HFFc6 (cell line): Measurements from ENCODE around the gene LAMA5. TPM values are rescaled to one million over a fixed set of nuclear protein-coding genes. Genes with fewer than 3 reads are reported as not detected.

Source experiments
- DNase-seq: peaks from one replicate; pipeline ENCODE4 v3.0.0-alpha.2; 2018
- H3K27ac Mint-ChIP-seq: 2 replicates; pipeline ENCODE4 v1.8.0; 2020; ENCODE audit warnings: mild to moderate bottlenecking, mixed read lengths
- H3K27me3 Mint-ChIP-seq: 2 replicates; pipeline ENCODE4 v1.8.0; 2021; ENCODE audit warnings: mild to moderate bottlenecking, moderate library complexity, mixed read lengths; ENCODE audit not compliant: insufficient read depth
- H3K36me3 Mint-ChIP-seq: 2 replicates; pipeline ENCODE4 v1.8.0; 2021; ENCODE audit warnings: low read depth, mixed read lengths
- H3K4me1 Mint-ChIP-seq: 2 replicates; pipeline ENCODE4 v1.8.0; 2020; ENCODE audit warnings: low read depth, mixed read lengths
- H3K4me3 Mint-ChIP-seq: 2 replicates; pipeline ENCODE4 v1.8.0; 2020; ENCODE audit warnings: mild to moderate bottlenecking, moderate library complexity, mixed read lengths
- H3K9me3 Mint-ChIP-seq: 2 replicates; pipeline ENCODE4 v1.8.0; 2020; ENCODE audit warnings: mild to moderate bottlenecking, mixed read lengths
- CTCF ChIP-seq: fragments of 200-600 bp; sonication (generic); IDR thresholded peaks from 2 replicates; pipeline ENCODE4 v1.5.0; 2021; ENCODE audit warnings: antibody characterized with exemption, mild to moderate bottlenecking
- total RNA-seq, 6 experiments: library from RNA; stranded (reverse); fragmentation: NEBNext Ultra II Directional; extraction: Animal tissue kit (Norgen Biotek cat#: 25700); gene quantifications; 2 replicates in 1 of 6; 3 replicates in 5 of 6; pipeline ENCODE4 v1.2.3, GENCODE V29; 2021

The LAMA5 gene
- total RNA-seq, 6 experiments from 2014 or later: 1.2 to 2.4 (median 1.5) TPM

DNA sequence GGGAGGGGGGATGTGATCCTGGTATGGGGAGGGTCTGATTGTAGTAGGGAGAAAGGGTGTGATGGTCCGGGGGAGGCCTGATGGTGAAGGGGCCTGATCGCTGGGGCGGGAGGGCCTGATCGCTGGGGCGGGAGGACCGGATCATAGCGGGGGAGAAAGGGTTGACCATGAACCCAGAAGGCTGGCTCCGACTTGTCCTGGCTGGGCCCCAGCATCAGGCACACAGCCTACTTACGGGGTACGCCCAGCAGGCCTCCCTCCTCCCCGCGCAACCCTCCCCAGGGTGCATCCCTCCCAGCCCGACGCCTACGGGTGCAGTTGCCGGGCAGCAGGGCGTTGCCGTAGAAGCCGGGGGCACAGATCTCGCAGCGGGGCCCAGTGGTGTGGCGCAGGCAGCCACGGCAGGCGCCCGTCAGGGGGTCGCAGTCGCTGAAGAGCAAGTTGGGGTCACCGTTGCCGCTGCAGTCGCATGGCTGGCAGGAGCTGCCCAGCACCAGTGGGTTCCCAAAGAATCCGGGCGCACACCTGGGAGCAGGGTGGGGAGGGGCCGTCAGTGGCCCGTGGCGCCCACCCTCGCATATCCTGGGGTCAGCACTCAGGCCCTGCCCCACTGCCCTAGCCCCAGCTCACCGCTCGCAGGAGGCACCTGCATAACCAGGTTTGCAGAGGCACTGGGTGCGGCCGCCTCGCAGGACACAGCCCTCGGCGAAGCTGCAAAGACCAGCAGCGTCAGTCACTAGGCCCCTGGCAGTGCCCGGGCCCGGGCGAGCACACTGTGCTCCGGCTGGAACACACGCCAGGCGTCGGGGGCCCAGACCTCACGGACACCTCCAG is 43.7 kb downstream of the LAMA5 start:
- H3K4me3 Mint-ChIP-seq: no peak overlapping the region
- peaks cover 4% of the 10 kb centered on the region for H3K9me3 Mint-ChIP-seq
- H3K36me3 Mint-ChIP-seq: no peaks in the 10 kb centered on the region
- DNase-seq: no peak
- TF ChIP-seq CTCF: no peak
- H3K27ac Mint-ChIP-seq: no peak overlapping the region
- peaks cover 8% of the 10 kb centered on the region for H3K27me3 Mint-ChIP-seq
- no peaks in the 10 kb centered on the region for H3K4me1 Mint-ChIP-seq

GRCh38 chr20:62322492-62323041 is 44.5 kb downstream of the LAMA5 start:
- Mint-ChIP-seq H3K27ac (no peak overlapping the region), H3K9me3 (peaks cover 4% of the 10 kb centered on the region), H3K36me3 (no peaks in the 10 kb centered on the region), H3K4me3 (no peak overlapping the region), H3K4me1 (no peaks in the 10 kb centered on the region), H3K27me3 (peaks cover 8% of the 10 kb centered on the region)
- no peak for DNase-seq
- no peak for TF ChIP-seq CTCF

- Mint-ChIP-seq H3K36me3 (no peaks in the 10 kb centered on the region), H3K4me1 (no peaks in the 10 kb centered on the region), H3K9me3 (peaks cover 4% of the 10 kb centered on the region), H3K4me3 (no peak overlapping the region), H3K27me3 (peaks cover 8% of the 10 kb centered on the region), H3K27ac (no peak overlapping the region)
- no peak for DNase-seq
- no peak for TF ChIP-seq CTCF
Measured at GRCh38 chr20:62321975-62322374, 45.1 kb downstream of the LAMA5 start.

DNA sequence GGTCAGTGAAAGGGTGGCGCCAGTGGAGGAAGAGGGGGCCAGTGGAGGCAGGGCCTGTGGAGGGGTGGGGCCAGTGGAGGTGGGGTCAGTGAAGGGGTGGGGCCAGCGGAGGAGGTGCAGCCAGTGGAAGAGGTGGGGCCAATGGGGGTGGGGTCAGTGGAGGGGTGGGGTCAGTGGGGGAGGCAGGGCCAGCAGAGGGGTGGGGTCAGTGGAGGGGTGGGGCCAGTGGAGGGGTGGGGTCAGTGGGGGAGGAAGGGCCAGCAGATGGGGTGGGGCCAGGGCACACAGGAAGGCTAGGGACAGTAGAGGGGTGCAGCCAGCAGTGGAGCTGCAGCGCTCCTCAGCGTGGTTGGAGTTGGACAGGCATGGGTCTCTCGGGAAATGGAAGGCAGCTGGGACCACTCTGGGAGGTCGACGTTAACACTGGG is 45.6 kb downstream of the LAMA5 start:
- peaks cover 8% of the 10 kb centered on the region for H3K27me3 Mint-ChIP-seq
- no peaks in the 10 kb centered on the region for H3K4me1 Mint-ChIP-seq
- H3K36me3 Mint-ChIP-seq: no peaks in the 10 kb centered on the region
- no peak for DNase-seq
- H3K27ac Mint-ChIP-seq: no peak overlapping the region
- no peak for TF ChIP-seq CTCF
- no peak overlapping the region for H3K4me3 Mint-ChIP-seq
- H3K9me3 Mint-ChIP-seq: peaks cover 4% of the 10 kb centered on the region

GRCh38 chr20:62320581-62321354 is 46.3 kb downstream of the LAMA5 start:
- H3K36me3 Mint-ChIP-seq: no peaks in the 10 kb centered on the region
- H3K9me3 Mint-ChIP-seq: peaks cover 4% of the 10 kb centered on the region
- H3K4me3 Mint-ChIP-seq: no peak overlapping the region
- H3K4me1 Mint-ChIP-seq: no peaks in the 10 kb centered on the region
- no peak for DNase-seq
- peaks cover 5% of the 10 kb centered on the region for H3K27me3 Mint-ChIP-seq
- no peak for TF ChIP-seq CTCF
- H3K27ac Mint-ChIP-seq: no peak overlapping the region
